Smooth muscle cell (in vitro differentiated cells): ENCODE measurements around the gene WDR31. TPM values are rescaled to one million over a fixed set of nuclear protein-coding genes. Genes with fewer than 3 reads are reported as not detected.

Experiments used
- DNase-seq: peaks from one replicate; lab custom pipeline; 2025; ENCODE audit not compliant: unreplicated experiment; lab: John Stamatoyannopoulos, UW
- H2AFZ ChIP-seq: fragments of 200-600 bp; sonication (generic); 2 replicates; pipeline ENCODE4 v1.6.0; 2016; ENCODE audit warnings: antibody characterized with exemption, low read depth, mild to moderate bottlenecking
- H3F3A ChIP-seq: fragments of 200-600 bp; sonication (generic); 2 replicates; pipeline ENCODE4 v1.6.0; 2017; ENCODE audit warnings: antibody characterized with exemption, low read depth
- H3K27ac ChIP-seq: fragments of 200-600 bp; sonication (generic); 2 replicates; pipeline ENCODE4 v1.5.1; 2016; ENCODE audit warnings: low read depth, mild to moderate bottlenecking
- H3K27me3 ChIP-seq: fragments of 200-600 bp; sonication (generic); 2 replicates; pipeline ENCODE4 v1.6.1; 2016; ENCODE audit warnings: low read depth, mild to moderate bottlenecking
- H3K36me3 ChIP-seq: fragments of 200-600 bp; sonication (generic); 2 replicates; pipeline ENCODE4 v1.5.1; 2016; ENCODE audit warnings: low read depth
- H3K4me1 ChIP-seq: fragments of 200-600 bp; sonication (generic); 2 replicates; pipeline ENCODE4 v1.5.1; 2016; ENCODE audit warnings: low read depth
- H3K4me2 ChIP-seq: fragments of 200-600 bp; sonication (generic); 2 replicates; pipeline ENCODE4 v1.6.0; 2016; ENCODE audit warnings: mild to moderate bottlenecking
- H3K4me3 ChIP-seq: fragments of 200-600 bp; sonication (generic); 2 replicates; pipeline ENCODE4 v1.5.1; 2016; ENCODE audit warnings: mild to moderate bottlenecking
- H3K79me2 ChIP-seq: fragments of 200-600 bp; sonication (generic); 2 replicates; pipeline ENCODE4 v1.6.0; 2016; ENCODE audit warnings: low read depth, mild to moderate bottlenecking
- H3K9ac ChIP-seq: fragments of 200-600 bp; sonication (generic); 2 replicates; pipeline ENCODE4 v1.6.0; 2016; ENCODE audit warnings: low read depth
- H3K9me3 ChIP-seq: fragments of 200-600 bp; sonication (generic); replicated peaks from 2 replicates; pipeline ENCODE4 v1.5.1; 2016; ENCODE audit warnings: low read depth
- H4K20me1 ChIP-seq: fragments of 200-600 bp; sonication (generic); 2 replicates; pipeline ENCODE4 v1.6.0; 2016; ENCODE audit warnings: low read depth
- WGBS: methylation state at CpG from one replicate; pipeline ENCODE4 v1.1.7; 2016; ENCODE audit warnings: low lambda C conversion rate; 5-methylcytosine and 5-hydroxymethylcytosine counted together
- polyA plus RNA-seq: library from polyadenylated mRNA; unstranded; fragments of >200 nt; fragmentation: Nextera tagmentation; extraction: Ambion mirVana; gene quantifications from 2 replicates; pipeline ENCODE4 v1.2.1, GENCODE V29; 2016
- total RNA-seq: library from RNA; depleted of rRNA; stranded (reverse); fragments of >200 nt; gene quantifications from 2 replicates; pipeline ENCODE4 v1.2.3, GENCODE V29; 2014
- TF ChIP-seq, protein P1 (sequence below): fragments of 200-600 bp; sonication (generic); IDR thresholded peaks from 2 replicates; pipeline ENCODE4 v1.5.1; 2017; ENCODE audit warnings: borderline replicate concordance, mild to moderate bottlenecking, antibody characterized with exemption; ENCODE audit not compliant: insufficient read depth, poor library complexity, severe bottlenecking

WDR31 gene
- total and polyA plus RNA-seq, 2 experiments from 2014 or later = 1.6 to 2.7 TPM

DNA sequence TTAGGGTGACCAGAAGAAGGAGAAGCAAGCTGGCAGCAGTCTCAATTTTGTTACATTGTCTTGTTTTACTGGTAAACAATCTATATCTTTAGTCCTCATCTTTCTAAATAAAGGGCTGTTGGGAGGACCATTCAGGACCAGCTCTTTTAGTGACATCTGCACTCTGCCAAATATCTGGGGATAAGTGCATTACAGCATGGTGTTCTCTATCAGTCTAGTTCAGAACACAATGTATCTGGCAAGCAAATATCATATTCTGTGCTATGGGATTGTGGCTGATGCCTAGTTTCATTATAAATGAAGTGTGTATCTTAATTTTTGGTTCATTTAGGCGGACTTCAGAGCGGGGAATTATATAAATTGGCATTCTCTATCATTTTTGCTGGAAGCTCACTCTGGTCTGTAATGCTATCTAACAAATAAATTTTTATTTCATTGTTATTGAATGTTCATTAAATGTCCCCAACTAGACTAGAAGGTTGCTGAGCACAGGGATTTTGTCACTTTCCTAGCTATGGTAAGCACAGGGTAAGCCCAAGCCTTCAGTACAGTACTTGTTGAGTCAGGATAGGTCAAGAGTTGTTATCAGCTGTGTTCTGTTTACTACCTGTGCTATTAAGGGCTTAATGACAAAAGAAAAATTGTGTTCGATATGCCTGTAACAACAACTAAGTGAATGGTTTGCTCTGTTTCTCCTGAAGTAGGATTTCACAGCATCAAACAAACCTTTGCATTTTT is 11.9 kb downstream of the WDR31 start:
- H3F3A ChIP-seq = no peaks in the 10 kb centered on the region
- H3K4me3 ChIP-seq = no peak overlapping the region

DNA sequence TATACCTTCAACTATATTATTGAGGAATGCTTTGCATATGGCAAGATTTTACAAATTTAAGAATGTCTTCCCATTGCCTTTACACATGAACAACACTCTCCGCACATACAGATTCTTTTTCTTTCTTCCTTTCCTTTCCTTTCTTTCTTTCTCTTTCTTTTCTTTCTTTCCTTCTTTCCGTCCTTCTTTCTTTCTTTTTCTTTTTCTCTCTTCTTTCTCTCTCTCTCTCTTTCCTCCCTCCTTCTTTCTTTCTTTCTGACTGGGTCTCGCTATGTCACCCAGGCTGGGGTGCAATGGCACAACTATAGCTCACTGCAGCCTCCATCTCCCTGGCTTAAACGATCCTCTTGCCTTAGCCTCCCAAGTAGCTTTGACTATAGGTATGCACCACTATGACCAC is 13.8 kb downstream of the WDR31 start:
- H3K36me3 ChIP-seq = no peaks in the 10 kb centered on the region
- WGBS = 92% methylated on average over 4 of the region's 4 CpGs

More for the DNA sequence above, 11.9 kb downstream of the WDR31 start:
- no peak overlapping the region for H3K9ac ChIP-seq
- H4K20me1 ChIP-seq = no peaks in the 10 kb centered on the region
- no peak overlapping the region for H2AFZ ChIP-seq
- no peak for DNase-seq
- H3K79me2 ChIP-seq = no peaks in the 10 kb centered on the region
- no peaks in the 10 kb centered on the region for H3K4me1 ChIP-seq
- no peak overlapping the region for H3K4me2 ChIP-seq
- H3K27ac ChIP-seq = no peak overlapping the region
- WGBS = 97% methylated on average over 3 of the region's 3 CpGs
- H3K9me3 ChIP-seq = no peaks in the 10 kb centered on the region
- no peaks in the 10 kb centered on the region for H3K27me3 ChIP-seq
- no peaks in the 10 kb centered on the region for H3K36me3 ChIP-seq
- TF ChIP-seq, protein P1, sequence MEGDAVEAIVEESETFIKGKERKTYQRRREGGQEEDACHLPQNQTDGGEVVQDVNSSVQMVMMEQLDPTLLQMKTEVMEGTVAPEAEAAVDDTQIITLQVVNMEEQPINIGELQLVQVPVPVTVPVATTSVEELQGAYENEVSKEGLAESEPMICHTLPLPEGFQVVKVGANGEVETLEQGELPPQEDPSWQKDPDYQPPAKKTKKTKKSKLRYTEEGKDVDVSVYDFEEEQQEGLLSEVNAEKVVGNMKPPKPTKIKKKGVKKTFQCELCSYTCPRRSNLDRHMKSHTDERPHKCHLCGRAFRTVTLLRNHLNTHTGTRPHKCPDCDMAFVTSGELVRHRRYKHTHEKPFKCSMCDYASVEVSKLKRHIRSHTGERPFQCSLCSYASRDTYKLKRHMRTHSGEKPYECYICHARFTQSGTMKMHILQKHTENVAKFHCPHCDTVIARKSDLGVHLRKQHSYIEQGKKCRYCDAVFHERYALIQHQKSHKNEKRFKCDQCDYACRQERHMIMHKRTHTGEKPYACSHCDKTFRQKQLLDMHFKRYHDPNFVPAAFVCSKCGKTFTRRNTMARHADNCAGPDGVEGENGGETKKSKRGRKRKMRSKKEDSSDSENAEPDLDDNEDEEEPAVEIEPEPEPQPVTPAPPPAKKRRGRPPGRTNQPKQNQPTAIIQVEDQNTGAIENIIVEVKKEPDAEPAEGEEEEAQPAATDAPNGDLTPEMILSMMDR = no peak

GRCh38 chr9:113322671-113323070 is 17.4 kb downstream of the WDR31 start:
- Histone ChIP-seq H3K27ac (no peak overlapping the region), H3K9me3 (no peaks in the 10 kb centered on the region), H3K4me1 (no peaks in the 10 kb centered on the region), H3K9ac (no peak overlapping the region), H2AFZ (no peak overlapping the region), H3F3A (no peaks in the 10 kb centered on the region), H3K27me3 (no peaks in the 10 kb centered on the region), H3K79me2 (no peaks in the 10 kb centered on the region), H3K36me3 (no peaks in the 10 kb centered on the region), H3K4me3 (no peak overlapping the region), H4K20me1 (no peaks in the 10 kb centered on the region), H3K4me2 (no peak overlapping the region)
- 77% methylated on average over 6 of the region's 6 CpGs for WGBS
- TF ChIP-seq, protein P1 = no peak
- no peak for DNase-seq

More for the DNA sequence above, 13.8 kb downstream of the WDR31 start:
- Histone ChIP-seq H3K4me3 (no peak overlapping the region), H3K4me2 (no peak overlapping the region), H3K27ac (no peak overlapping the region), H3K79me2 (no peaks in the 10 kb centered on the region), H4K20me1 (no peaks in the 10 kb centered on the region), H2AFZ (no peak overlapping the region), H3K27me3 (no peaks in the 10 kb centered on the region), H3F3A (no peaks in the 10 kb centered on the region), H3K9ac (no peak overlapping the region), H3K9me3 (no peaks in the 10 kb centered on the region), H3K4me1 (no peaks in the 10 kb centered on the region)
- TF ChIP-seq, protein P1 = no peak
- DNase-seq = no peak

- 85% methylated on average over 3 of the region's 3 CpGs for WGBS
- Histone ChIP-seq H3K36me3 (no peaks in the 10 kb centered on the region), H2AFZ (no peak overlapping the region), H4K20me1 (no peaks in the 10 kb centered on the region), H3K27ac (no peak overlapping the region), H3K79me2 (no peaks in the 10 kb centered on the region), H3K9me3 (no peaks in the 10 kb centered on the region), H3K9ac (no peak overlapping the region), H3K4me2 (no peak overlapping the region), H3K4me3 (no peak overlapping the region), H3F3A (no peaks in the 10 kb centered on the region), H3K27me3 (no peaks in the 10 kb centered on the region), H3K4me1 (no peaks in the 10 kb centered on the region)
- DNase-seq = no peak
- TF ChIP-seq, protein P1 = no peak
Measured at GRCh38 chr9:113320051-113320450, 20.0 kb downstream of the WDR31 start.
